Fibroblast of skin of left biceps (primary cell): ENCODE measurements around the gene PCDHGA7.
"Not testable (repeated sequence)": the region's sequence is repeated elsewhere in the genome, so short reads cannot be mapped to it uniquely, and the experiment has no call there.

ENCODE experiments used
- DNase-seq, 2 experiments: peaks; one replicate each; pipeline ENCODE4 v3.0.0-alpha.2; 2013; ENCODE audit warnings: low read depth in 2 of 2

Gene PCDHGA7

DNA sequence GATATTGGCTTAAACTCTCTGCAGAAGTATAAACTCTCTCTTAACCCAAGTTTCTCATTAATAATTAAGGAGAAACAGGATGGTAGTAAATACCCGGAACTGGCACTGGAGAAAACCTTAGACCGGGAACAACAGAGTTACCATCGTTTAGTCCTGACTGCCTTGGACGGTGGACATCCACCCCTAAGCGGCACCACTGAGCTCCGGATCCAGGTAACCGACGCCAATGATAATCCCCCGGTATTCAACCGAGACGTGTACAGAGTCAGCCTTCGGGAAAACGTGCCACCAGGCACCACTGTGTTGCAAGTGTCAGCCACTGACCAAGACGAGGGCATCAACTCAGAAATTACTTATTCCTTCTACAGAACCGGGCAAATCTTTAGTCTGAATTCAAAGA lies 16.1 kb downstream of the PCDHGA7 start:
- DNase-seq = no peak

DNA sequence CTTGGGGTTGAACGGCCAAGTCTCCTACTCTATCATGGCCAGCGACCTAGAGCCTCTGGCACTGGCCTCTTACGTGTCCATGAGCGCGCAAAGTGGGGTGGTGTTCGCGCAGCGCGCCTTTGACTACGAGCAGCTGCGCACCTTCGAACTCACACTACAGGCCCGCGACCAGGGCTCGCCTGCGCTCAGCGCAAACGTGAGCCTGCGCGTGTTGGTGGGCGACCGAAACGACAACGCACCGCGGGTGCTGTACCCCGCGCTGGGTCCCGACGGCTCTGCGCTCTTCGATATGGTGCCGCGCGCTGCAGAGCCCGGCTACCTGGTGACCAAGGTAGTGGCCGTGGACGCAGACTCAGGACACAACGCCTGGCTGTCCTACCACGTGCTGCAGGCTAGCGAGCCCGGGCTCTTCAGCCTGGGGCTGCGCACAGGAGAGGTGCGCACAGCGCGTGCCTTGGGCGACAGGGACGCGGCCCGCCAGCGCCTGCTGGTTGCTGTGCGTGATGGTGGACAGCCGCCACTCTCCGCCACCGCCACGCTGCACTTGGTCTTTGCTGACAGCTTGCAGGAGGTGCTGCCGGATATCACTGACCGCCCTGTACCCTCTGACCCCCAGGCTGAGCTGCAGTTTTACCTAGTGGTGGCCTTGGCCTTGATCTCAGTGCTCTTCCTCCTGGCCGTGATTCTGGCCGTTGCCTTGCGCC lies 17.2 kb downstream of the PCDHGA7 start:
- DNase-seq = no peak

DNA sequence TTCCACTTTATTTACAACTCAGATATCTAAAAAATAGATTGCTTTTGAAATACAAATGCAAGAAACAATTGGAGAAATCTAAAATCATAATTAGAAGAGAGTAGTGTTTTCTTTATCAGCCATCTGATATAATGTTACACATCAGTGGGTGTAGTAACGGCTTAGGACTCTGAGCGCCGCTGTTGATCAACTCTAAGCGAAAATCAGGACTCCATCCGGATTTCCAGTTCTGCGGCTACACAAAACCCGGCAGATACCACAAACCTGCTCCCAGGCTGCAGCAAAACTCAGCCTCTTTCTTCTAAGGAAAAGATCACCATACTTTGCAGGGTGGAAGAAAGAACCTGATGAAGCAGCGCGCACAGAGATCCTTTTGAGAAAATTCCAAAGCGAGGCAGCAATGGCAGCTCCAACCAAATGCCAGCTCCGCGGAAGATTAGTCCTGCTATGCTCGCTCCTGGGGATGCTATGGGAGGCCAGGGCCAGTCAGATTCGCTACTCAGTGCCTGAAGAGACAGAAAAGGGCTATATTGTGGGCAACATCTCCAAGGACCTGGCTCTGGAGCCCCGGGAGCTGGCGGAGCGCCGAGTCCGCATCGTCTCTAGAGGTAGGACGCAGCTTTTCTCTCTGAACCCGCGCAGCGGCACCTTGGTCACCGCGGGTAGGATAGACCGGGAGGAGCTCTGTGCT lies 20.2 kb downstream of the PCDHGA7 start, which contains the start of gene PCDHGA9:
Gene PCDHGA9, plus strand, starts transcription at position 226 of the 691 bp plus-strand sequence. Its CDS starts 175 bp downstream, at position 401.
- no peak for DNase-seq

DNA sequence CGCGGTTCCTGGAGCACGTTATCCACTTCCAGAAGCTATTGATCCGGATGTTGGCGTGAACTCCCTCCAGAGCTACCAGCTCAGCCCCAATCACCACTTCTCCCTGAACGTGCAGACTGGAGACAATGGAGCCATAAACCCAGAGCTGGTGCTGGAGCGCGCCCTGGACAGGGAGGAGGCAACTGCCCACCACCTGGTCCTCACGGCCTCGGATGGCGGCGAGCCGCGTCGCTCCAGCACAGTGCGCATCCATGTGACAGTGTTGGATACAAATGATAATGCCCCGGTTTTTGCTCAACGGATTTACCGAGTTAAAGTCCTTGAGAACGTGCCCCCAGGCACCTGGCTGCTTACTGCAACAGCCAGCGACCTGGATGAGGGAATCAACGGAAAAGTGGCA lies 20.8 kb downstream of the PCDHGA7 start:
- DNase-seq = no peak

DNA sequence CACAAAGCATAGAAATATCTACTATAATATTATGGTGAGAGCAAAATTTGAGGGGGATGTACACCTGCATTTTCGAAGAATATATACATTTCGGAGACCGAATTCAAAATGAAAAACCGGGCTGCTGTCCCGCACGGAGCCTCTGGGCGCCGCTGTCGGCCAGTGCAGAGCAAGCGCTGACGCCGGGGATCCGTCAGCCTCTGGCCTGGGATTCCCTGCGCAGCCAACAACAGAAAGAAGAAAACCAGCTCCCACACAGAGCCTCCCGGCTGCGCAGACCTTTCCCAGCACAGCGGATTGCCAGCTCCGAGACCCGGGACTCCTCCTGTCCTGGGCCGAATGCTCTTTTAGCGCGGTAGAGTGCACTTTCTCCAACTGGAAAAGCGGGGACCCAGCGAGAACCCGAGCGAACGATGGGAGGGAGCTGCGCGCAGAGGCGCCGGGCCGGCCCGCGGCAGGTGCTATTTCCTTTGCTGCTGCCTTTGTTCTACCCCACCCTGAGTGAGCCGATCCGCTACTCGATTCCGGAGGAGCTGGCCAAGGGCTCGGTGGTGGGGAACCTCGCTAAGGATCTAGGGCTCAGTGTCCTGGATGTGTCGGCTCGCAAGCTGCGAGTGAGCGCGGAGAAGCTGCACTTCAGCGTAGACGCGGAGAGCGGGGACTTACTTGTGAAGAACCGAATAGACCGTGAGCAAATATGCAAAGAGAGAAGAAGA lies 25.4 kb downstream of the PCDHGA7 start, which contains the start of gene PCDHGB6:
Gene PCDHGB6, plus strand, starts transcription at position 232 of the 716 bp plus-strand sequence. Its CDS starts 182 bp downstream, at position 414.
- not testable (repeated sequence) for DNase-seq

DNA sequence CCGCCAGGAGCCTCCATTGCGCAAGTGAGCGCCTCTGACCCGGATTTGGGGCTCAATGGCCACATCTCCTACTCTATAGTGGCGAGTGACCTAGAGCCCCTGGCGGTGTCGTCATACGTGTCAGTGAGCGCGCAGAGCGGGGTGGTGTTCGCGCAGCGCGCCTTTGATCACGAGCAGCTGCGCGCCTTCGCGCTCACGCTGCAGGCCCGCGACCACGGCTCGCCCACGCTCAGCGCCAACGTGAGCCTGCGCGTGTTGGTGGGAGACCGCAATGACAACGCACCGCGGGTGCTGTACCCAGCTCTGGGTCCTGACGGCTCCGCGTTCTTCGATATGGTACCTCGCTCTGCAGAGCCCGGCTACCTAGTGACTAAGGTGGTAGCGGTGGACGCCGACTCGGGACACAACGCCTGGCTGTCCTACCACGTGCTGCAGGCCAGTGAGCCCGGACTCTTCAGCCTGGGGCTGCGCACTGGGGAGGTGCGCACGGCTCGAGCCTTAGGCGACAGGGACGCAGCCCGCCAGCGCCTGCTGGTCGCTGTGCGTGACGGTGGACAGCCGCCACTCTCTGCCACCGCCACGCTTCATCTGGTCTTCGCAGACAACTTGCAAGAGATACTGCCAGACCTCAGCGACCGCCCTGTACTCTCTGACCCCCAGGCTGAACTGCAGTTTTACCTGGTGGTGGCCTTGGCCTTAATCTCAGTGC lies 27.2 kb downstream of the PCDHGA7 start:
- DNase-seq = no peak

DNA sequence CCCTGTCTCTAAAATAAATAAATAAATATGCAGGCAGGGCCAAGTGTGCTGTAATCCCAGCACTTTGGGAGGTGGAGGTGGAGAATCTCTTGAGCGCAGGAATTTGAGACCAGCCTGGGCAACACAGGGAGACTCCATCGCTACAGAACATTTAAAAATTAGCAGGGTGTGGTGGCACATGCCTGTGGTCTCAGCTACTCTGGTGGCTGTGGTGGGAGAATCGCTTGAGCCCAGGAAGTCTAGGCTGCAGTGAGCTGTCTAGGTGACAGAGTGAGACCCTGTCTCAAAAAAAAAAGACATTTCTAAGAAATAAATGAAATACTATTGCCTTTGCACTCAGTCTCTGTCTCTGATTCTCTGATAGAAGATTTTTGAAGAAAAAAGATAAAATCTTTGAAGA lies 29.0 kb downstream of the PCDHGA7 start:
- DNase-seq = no peak

DNA sequence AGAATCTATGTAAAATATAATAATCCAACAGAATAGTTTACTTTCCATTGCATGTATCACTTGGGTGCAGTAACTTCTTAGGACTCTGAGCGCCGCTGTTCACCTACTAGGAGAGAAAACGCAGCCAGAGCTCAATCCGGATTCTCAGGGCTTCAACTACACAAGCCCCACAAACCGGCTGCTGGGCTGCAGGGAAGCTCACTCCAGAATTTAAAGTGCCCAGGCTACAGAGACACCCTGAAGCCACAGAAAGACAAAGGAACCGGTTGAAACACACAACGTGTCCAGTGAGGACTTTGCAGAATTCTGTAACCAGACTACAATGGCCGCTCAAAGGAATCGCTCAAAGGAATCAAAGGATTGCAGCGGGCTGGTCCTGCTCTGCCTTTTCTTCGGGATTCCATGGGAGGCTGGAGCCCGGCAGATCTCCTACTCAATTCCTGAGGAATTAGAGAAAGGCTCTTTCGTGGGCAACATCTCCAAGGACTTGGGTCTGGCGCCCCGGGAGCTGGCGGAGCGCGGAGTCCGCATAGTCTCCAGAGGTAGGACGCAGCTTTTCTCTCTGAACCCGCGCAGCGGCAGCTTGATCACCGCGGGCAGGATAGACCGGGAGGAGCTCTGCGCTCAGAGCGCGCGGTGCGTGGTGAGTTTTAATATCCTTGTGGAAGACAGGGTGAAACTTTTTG lies 30.5 kb downstream of the PCDHGA7 start, which contains the start of gene PCDHGA10:
Gene PCDHGA10, plus strand, starts transcription at position 134 of the 686 bp plus-strand sequence. Its CDS starts 189 bp downstream, at position 323.
- no peak for DNase-seq

DNA sequence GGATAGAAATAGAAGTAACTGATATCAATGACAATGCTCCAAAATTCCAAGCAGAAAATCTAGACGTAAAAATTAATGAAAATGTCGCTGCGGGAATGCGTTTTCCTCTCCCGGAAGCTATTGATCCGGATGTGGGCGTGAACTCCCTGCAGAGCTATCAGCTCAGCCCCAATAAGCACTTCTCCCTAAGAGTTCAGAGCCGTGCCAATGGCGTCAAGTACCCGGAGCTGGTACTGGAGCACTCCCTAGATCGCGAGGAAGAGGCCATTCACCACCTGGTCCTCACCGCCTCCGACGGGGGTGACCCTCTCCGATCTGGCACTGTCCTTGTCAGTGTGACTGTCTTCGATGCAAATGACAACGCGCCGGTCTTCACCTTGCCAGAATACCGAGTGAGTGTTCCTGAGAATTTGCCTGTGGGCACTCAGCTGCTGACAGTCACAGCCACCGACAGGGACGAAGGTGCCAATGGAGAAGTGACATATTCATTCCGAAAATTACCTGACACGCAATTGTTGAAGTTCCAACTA lies 31.1 kb downstream of the PCDHGA7 start:
- DNase-seq = no peak

DNA sequence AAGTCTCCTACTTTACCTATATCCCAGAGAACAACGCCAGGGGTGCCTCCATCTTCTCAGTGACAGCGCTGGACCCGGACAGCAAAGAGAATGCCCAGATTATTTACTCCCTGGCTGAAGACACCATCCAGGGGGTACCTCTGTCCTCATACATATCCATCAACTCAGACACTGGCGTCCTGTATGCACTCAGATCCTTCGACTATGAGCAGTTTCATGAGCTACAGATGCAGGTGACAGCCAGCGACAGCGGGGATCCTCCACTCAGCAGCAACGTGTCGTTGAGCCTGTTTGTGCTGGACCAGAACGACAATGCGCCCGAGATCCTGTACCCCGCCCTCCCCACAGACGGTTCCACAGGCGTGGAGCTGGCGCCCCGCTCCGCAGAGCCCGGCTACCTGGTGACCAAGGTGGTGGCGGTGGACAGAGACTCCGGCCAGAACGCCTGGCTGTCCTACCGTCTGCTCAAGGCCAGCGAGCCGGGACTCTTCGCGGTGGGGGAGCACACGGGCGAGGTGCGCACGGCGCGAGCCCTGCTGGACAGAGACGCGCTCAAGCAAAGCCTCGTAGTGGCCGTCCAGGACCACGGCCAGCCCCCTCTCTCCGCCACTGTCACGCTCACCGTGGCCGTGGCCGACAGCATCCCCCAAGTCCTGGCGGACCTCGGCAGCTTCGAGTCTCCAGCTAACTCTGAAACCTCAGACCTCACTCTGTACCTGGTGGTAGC lies 32.2 kb downstream of the PCDHGA7 start:
- DNase-seq = not testable (repeated sequence)

DNA sequence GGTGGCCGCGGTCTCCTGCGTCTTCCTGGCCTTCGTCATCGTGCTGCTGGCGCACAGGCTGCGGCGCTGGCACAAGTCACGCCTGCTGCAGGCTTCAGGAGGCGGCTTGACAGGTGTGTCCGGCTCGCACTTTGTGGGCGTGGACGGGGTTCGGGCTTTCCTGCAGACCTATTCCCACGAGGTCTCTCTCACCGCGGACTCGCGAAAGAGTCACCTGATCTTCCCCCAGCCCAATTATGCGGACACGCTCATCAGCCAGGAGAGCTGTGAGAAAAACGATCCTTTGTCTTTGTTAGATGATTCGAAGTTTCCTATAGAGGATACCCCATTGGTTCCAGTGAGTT lies 32.7 kb downstream of the PCDHGA7 start:
- not testable (repeated sequence) for DNase-seq

DNA sequence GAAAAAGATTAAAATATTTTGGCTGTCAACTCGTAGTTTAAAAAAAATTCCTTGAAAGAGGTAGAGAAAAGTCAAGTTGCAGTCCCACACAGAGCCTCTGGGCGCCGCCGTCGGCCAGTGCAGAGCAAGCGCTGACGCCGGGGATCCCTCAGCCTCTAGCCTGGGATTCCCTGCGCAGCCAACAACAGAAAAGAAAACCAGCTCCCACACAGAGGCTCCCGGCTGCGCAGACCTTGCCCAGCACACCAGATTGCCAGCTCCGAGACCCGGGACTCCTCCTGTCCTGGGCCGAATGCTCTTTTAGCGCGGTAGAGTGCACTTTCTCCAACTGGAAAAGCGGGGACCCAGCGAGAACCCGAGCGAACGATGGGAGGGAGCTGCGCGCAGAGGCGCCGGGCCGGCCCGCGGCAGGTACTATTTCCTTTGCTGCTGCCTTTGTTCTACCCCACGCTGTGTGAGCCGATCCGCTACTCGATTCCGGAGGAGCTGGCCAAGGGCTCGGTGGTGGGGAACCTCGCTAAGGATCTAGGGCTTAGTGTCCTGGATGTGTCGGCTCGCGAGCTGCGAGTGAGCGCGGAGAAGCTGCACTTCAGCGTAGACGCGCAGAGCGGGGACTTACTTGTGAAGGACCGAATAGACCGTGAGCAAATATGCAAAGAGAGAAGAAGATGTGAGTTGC lies 35.1 kb downstream of the PCDHGA7 start, which contains the start of gene PCDHGB7:
Gene PCDHGB7, plus strand, starts transcription at position 184 of the 679 bp plus-strand sequence. Its CDS starts 183 bp downstream, at position 367.
- DNase-seq = peak; percentile 47 to 50

DNA sequence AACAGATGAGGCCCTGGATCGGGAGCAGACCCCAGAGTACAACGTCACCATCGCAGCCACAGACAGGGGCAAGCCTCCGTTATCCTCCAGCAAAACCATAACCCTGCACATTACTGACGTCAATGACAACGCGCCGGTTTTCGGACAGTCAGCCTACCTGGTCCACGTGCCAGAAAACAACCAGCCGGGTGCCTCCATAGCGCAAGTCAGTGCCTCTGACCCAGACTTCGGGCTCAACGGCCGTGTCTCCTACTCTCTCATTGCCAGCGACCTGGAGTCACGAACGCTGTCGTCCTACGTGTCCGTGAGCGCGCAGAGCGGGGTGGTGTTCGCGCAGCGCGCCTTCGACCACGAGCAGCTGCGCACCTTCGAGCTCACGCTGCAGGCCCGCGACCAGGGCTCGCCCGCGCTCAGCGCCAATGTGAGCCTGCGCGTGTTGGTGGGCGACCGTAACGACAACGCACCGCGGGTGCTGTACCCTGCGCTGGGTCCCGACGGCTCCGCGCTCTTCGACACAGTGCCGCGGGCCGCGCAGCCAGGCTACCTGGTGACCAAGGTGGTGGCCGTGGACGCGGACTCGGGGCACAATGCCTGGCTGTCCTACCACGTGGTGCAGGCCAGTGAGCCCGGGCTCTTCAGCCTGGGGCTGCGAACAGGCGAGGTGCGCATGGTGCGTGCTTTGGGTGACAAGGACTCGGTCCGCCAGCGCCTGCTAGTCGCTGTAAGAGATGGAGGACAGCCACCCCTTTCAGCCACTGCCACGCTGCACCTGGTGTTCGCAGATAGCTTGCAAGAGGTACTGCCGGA lies 36.7 kb downstream of the PCDHGA7 start:
- no peak for DNase-seq

DNA sequence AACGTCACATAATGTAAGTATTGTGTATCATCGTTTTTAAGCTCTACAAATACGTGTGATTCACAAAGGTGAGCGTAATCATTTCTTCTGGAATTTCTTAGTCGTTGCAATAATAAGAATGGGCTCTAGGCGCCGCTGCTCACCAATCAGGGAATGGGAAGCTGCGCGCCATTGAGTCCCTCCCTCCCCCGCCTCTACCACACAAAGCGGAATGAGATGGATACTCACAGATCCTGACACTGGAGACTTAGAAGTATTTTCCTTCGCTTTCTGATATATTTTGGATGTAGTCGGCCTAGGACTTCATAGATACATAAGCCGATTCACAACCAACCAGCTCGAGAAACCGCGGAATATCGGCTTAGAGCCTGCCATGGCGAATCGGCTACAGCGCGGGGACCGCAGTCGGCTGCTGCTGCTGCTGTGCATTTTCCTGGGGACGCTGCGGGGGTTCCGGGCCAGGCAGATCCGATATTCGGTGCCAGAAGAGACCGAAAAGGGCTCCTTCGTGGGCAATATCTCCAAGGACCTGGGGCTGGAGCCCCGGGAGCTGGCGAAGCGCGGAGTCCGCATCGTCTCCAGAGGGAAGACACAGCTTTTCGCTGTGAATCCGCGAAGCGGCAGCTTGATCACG lies 38.4 kb downstream of the PCDHGA7 start, which contains the start of gene PCDHGA11:
Gene PCDHGA11, plus strand, starts transcription at position 197 of the 634 bp plus-strand sequence. Its CDS starts 177 bp downstream, at position 374.
- DNase-seq = no peak

DNA sequence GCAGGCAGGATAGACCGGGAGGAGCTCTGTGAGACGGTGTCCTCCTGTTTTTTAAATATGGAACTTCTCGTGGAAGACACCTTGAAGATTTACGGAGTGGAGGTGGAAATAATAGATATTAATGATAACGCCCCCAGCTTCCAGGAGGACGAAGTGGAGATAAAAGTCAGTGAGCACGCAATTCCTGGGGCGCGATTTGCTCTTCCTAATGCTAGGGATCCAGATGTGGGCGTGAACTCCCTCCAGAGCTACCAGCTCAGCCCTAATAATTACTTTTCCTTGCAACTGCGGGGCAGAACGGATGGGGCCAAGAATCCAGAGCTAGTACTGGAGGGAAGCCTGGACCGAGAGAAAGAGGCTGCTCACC lies 38.9 kb downstream of the PCDHGA7 start:
- DNase-seq = no peak

DNA sequence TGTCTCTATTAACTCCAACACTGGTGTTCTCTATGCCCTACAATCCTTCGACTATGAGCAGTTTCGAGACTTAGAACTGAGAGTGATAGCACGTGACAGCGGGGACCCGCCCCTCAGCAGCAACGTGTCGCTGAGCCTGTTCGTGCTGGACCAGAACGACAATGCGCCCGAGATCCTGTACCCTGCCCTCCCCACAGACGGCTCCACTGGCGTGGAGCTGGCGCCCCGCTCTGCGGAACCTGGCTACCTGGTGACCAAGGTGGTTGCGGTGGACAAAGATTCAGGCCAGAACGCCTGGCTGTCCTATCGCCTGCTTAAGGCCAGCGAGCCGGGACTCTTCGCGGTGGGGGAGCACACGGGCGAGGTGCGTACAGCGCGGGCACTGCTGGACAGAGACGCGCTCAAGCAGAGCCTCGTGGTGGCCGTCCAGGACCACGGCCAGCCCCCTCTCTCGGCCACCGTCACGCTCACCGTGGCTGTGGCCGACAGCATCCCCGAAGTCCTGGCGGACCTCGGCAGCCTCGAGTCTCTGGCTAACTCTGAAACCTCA lies 40.3 kb downstream of the PCDHGA7 start:
- DNase-seq = no peak

DNA sequence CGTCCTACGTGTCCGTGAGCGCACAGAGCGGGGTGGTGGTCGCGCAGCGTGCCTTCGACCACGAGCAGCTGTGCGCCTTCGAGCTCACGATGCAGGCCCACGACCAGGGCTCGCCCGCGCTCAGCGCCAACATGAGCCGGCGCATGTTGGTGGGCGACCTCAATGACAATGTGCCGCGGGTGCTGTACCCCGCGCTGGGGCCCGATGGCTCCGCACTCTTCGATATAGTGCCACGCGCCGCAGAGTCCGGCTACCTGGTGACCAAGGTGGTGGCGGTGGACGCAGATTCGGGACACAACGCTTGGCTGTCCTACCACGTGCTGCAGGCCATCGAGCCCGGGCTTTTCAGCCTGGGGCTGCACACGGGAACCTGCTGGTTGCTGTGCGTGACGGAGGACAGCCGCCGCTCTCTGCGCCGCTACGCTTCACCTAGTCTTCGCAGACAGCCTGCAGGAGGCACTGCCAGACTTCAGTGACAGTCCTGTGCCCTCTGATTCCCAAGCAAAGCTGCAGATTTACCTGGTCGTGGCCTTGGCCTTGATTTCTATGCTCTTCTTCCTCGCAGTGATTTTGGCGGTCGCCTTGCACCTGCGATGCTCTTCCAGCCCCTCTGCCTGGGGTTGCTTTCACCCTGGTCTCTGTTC lies 45.4 kb downstream of the PCDHGA7 start:
- no peak for DNase-seq
